Measurements from ENCODE around the gene FAF2. TPM values are rescaled to one million over a fixed set of nuclear protein-coding genes. Genes with fewer than 3 reads are reported as not detected.
"Not testable (repeated sequence)": the region's sequence is repeated elsewhere in the genome, so short reads cannot be mapped to it uniquely, and the experiment has no call there.

FAF2 gene
- polyA plus RNA-seq, 2 of the 4 experiments (the other 2 are of a cell fraction): 42.4 to 90.3 TPM

DNA sequence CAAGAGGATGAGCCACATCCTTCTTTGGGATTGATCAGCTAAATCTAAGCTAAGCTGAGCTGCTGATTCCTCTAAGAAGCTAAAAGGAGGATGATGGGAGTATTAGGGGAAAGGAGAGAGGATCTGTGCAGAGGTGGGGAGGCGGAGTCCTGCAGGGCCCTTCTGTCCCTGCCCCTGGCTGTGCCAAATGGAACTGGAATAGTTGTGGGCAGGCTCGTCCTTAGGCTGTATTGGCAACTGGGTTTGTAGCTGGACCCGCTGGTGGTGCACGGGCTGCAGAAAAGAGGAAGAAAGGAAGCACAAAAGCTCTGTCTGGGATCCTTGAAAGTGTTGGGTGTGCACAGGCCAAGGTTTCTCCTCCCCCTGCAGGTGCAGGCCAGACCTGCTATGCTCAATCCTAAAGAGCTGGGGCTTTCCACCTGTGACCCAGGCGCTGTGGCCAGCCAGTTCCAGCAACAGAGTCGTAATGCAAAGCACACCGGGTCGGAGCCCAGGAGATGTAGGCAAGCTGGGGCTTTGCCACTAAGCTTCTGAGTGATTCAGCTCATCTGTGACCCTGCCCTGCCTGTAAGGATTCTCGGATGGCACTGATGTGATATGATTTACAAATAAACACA, 41.6 kb upstream of the FAF2 start:
- TF ChIP-seq, protein P1, sequence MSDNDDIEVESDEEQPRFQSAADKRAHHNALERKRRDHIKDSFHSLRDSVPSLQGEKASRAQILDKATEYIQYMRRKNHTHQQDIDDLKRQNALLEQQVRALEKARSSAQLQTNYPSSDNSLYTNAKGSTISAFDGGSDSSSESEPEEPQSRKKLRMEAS (IDR thresholded peaks at IDR 0.05): no peak
- TF ChIP-seq SMC3 (IDR thresholded peaks at IDR 0.05): no peak
- TF ChIP-seq, protein P2, sequence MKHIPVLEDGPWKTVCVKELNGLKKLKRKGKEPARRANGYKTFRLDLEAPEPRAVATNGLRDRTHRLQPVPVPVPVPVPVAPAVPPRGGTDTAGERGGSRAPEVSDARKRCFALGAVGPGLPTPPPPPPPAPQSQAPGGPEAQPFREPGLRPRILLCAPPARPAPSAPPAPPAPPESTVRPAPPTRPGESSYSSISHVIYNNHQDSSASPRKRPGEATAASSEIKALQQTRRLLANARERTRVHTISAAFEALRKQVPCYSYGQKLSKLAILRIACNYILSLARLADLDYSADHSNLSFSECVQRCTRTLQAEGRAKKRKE (CRISPR knock-in tag; IDR thresholded peaks at IDR 0.05; ENCODE audit: low read depth): no peak
- TF ChIP-seq RCOR1 (IDR thresholded peaks at IDR 0.05; ENCODE audit: low read depth, low read length): no peak
- TF ChIP-seq FOSB (CRISPR knock-in tag; IDR thresholded peaks at IDR 0.05): no peak
- FAIRE-seq (no peak), DNase-seq (ENCODE audit: low read depth in 1 of 2, low spot score in 1 of 2) (no peak), ATAC-seq (peak; percentile 22 to 26; a peak in 4 of 6 replicates)
- WGBS (ENCODE audit: missing lambda C conversion rate): 86% methylated on average over 9 of the region's 9 CpGs
- ChIA-PET POLR2A (interaction anchor here (1.9 kb wide), 1 partner anchor 17 kb away, joined by 5 read pairs; no protein-coding TSS in a partner anchor), CTCF (interaction anchor here (0.6 to 5.7 kb wide), 11 partner anchors 10 to 464 kb away, joined by 3 to 49 read pairs (median 4); partner anchors contain the start of genes CLTB, FAF2 and TSPAN17)
- H3K4me2 ChIP-seq: no peak overlapping the region
- H3K4me3 ChIP-seq: no peak overlapping the region
- no peaks in the 10 kb centered on the region for H3K9me3 ChIP-seq
- H3K4me1 ChIP-seq: peaks cover 10% of the 10 kb centered on the region; the same call in 1 of the 3 replicates
- H3K27ac ChIP-seq: no peak overlapping the region

DNA sequence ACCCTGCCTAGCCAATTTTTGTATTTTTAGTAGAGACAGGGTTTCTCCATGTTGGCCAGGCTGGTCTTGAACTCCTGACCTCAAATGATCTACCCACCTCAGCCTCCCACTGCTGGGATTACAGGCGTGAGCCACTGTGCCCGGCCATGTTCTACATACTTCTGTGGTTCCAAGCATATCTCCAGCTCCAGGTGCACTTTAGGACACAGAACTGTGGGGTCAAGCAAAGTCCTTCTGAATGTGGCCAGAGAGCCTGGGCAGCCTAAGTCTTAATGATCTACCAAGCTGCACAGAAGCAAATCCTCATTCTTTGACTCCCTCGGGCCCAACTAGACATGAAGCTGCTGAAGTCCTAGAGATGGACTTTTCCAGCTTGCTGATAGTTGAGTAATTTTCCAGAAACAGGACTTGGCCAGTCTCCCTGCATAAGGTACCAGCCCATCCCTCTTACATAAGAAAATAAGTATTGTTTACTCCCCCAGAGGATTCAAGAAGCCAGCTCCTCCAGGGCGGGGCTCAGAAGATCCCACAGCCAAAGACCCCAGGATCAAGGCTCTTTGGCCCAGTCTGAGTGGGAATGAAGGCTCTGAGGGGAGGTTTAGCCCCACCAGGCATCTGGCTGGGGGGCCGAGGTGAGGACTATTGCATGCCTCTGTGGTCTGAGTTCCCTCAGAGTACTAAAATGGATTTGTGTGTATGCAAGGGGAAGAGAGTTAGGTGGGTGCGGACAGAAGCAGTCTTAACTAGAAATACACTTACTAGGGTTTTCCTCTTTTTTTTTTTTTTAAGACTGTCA, 40.5 kb upstream of the FAF2 start:
- Histone ChIP-seq H3K4me2 (no peak overlapping the region), H3K9me3 (no peaks in the 10 kb centered on the region), H3K4me1 (peaks cover 10% of the 10 kb centered on the region; the same call in 1 of the 3 replicates), H3K27ac (no peak overlapping the region), H3K4me3 (no peak overlapping the region)
- FAIRE-seq: no peak
- POLR2A ChIA-PET: interaction anchor here (1.9 kb wide), 1 partner anchor 18 kb away, joined by 5 read pairs; no protein-coding TSS in a partner anchor
- WGBS (ENCODE audit: missing lambda C conversion rate): 88% methylated on average over 6 of the region's 6 CpGs
- ATAC-seq: no peak
- no peak for TF ChIP-seq HOXB5 (CRISPR knock-in tag; IDR thresholded peaks at IDR 0.05)
- no peak for DNase-seq (ENCODE audit: low read depth in 1 of 2, low spot score in 1 of 2)
- CTCF ChIA-PET: interaction anchor here (0.7 to 5.7 kb wide), 8 partner anchors 10 to 1855 kb away, joined by 3 to 49 read pairs (median 4); partner anchors contain the start of genes CLTB and FAF2

DNA sequence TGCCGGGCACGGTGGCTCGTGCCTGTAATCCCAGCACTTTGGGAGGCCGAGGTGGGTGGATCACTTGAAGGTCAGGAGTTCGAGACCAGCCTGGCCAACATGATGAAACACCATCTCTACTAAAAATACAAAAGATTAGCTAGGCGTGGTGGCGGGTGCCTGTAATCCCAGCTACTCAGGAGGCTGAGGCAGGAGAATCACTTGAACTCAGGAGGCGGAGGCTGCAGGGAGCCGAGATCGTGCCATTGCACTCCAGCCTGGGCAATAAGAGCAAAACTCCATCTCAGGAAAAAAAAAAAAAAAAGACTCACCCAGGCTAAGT, 40.0 kb upstream of the FAF2 start:
- H3K4me2 ChIP-seq; ATAC-seq; FAIRE-seq; H3K9me3 ChIP-seq; H3K27ac ChIP-seq; POLR2A ChIA-PET; DNase-seq (ENCODE audit: low read depth in 1 of 2, low spot score in 1 of 2); H3K4me3 ChIP-seq: not testable (repeated sequence)
- 90% methylated on average over 10 of the region's 10 CpGs for WGBS (ENCODE audit: missing lambda C conversion rate)
- peaks cover 10% of the 10 kb centered on the region; the same call in 1 of the 3 replicates for H3K4me1 ChIP-seq
- CTCF ChIA-PET: interaction anchor here (0.7 to 5.7 kb wide), 5 partner anchors 9 to 438 kb away, joined by 3 to 49 read pairs (median 11); partner anchors contain the start of genes CLTB and FAF2

DNA sequence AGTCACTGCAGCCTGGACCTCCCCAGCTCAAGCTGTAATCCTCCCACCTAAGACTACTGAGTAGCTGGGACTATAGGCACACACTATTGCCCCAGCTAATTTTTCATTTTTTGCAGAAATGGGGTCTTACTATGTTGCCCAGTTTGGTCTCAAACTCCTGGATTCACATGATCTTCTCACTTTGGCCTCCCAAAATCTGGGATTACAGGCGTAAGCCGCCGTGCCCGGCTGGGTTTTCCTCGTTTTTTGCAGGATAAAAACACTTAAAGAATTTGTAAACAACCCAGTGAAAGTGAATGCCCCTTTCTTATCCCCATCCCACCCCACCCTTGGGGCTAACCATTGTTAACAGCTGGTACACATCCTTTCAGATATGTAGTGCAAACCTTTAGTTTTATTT, 39.6 kb upstream of the FAF2 start:
- CTCF ChIA-PET: interaction anchor here (0.8 to 5.7 kb wide), 4 partner anchors 9 to 438 kb away, joined by 3 to 49 read pairs (median 10); partner anchors contain the start of gene CLTB
- WGBS (ENCODE audit: missing lambda C conversion rate): 89% methylated on average over 5 of the region's 5 CpGs
- Histone ChIP-seq H3K4me2 (no peak overlapping the region), H3K27ac (no peak overlapping the region), H3K4me3 (no peak overlapping the region), H3K4me1 (peaks cover 10% of the 10 kb centered on the region; the same call in 1 of the 3 replicates), H3K9me3 (no peaks in the 10 kb centered on the region)
- no peak for DNase-seq (ENCODE audit: low read depth in 1 of 2, low spot score in 1 of 2)
- FAIRE-seq: no peak
- ATAC-seq: no peak
- TF ChIP-seq SREBF2 (IDR thresholded peaks at IDR 0.05): no peak
- TF ChIP-seq, protein P1 (IDR thresholded peaks at IDR 0.05): no peak
- POLR2A ChIA-PET: no interaction called here

DNA sequence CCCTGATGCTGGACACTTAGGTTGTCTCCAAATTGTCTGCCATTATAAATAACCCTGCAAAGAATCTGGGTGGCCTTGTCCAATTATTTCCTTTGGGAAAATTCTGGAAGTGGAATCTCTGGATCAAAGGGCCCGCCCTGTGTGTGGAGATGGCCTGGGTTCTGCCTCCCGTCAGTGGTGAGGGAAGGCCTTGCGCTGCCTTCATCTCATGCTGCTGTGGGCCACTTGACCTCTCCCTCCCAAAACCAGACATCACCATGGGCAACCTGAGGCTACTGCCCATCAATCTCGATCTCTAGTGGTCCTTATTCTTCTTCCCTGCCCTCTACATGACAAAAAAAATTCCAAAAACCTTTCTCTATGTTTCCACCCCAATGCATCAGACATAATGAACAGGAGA, 38.4 kb upstream of the FAF2 start:
- H3K4me3 ChIP-seq: no peak overlapping the region
- H3K9me3 ChIP-seq: no peaks in the 10 kb centered on the region
- ChIA-PET POLR2A (no interaction called here), CTCF (interaction anchor here (2.1 kb wide), 1 partner anchor 680 kb away, joined by 7 read pairs; no protein-coding TSS in a partner anchor)
- 83% methylated on average over 4 of the region's 4 CpGs for WGBS (ENCODE audit: missing lambda C conversion rate)
- ATAC-seq (no peak), DNase-seq (ENCODE audit: low read depth in 1 of 2, low spot score in 1 of 2) (no peak), FAIRE-seq (no peak)
- H3K27ac ChIP-seq: no peak overlapping the region
- H3K4me1 ChIP-seq: peaks cover 10% of the 10 kb centered on the region; the same call in 1 of the 3 replicates
- TF ChIP-seq POLR2AphosphoS2 (conservative IDR thresholded peaks at IDR 0.05; ENCODE audit: low read length) (no peak), TFCP2L1 (CRISPR knock-in tag; IDR thresholded peaks at IDR 0.05) (no peak), KDM1A (IDR thresholded peaks at IDR 0.05; ENCODE audit: low read depth) (no peak), RNF2 (IDR thresholded peaks at IDR 0.05; ENCODE audit: borderline replicate concordance, low read depth) (no peak), POLR2A (IDR thresholded peaks at IDR 0.05; ENCODE audit: low read length) (no peak), ZC3H11A (IDR thresholded peaks at IDR 0.05) (no peak), CEBPB (IDR thresholded peaks at IDR 0.05) (no peak), PHF8 (IDR thresholded peaks at IDR 0.05; ENCODE audit: borderline replicate concordance, low read depth) (no peak), RCOR1 (IDR thresholded peaks at IDR 0.05; ENCODE audit: low read depth, low read length) (no peak), HEYL (CRISPR knock-in tag; IDR thresholded peaks at IDR 0.05) (no peak), SMC3 (IDR thresholded peaks at IDR 0.05) (no peak)
- H3K4me2 ChIP-seq: no peak overlapping the region
